Fibroblast of peridontal ligament (primary cell): ENCODE measurements around the gene PRKCZ.
A peak's percentile ranks its signal among the peaks of the same experiment; 100 is the strongest.
"Not testable (repeated sequence)": the region's sequence is repeated elsewhere in the genome, so short reads cannot be mapped to it uniquely, and the experiment has no call there.

Source experiments
- DNase-seq: peaks from one replicate; pipeline ENCODE4 v3.0.0-alpha.2; 2010; ENCODE audit errors: extremely low read depth

Gene PRKCZ

DNA sequence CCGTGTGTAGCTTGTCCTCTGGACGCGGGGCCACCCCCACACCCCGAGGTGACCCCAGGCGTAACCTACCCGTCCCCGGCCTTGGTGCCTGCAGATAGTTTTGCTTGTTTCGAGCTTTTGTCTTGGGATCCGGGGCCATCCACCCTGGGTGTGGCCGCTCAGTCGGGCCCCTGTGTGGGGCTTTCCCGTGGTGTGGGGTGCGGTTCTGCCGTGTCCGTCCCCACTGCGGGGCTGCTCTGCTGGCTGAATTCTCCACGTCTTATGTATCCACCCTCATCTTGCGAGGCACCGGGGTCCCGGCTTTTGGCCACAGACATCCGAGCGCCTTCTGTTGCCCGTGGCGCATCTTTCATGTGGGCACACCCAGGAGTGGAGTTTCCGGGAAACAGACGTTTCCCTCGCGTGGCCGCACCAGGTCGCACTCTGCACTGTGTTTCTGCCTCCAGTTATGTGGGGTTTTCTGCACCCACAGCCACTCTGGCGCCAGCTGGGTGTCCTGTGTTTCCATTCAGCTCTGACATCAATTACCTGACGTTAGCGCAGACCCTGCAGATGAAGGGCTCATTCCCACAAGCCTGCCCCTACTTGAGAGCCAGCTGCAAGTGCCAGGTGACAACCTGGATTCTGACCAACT lies 64.9 kb downstream of the PRKCZ start:
- no peak for DNase-seq

GRCh38 chr1:2115702-2116341 lies 65.6 kb downstream of the PRKCZ start:
- no peak for DNase-seq

- DNase-seq = no peak
Measured at GRCh38 chr1:2119886-2120285, 69.7 kb downstream of the PRKCZ start.

DNA sequence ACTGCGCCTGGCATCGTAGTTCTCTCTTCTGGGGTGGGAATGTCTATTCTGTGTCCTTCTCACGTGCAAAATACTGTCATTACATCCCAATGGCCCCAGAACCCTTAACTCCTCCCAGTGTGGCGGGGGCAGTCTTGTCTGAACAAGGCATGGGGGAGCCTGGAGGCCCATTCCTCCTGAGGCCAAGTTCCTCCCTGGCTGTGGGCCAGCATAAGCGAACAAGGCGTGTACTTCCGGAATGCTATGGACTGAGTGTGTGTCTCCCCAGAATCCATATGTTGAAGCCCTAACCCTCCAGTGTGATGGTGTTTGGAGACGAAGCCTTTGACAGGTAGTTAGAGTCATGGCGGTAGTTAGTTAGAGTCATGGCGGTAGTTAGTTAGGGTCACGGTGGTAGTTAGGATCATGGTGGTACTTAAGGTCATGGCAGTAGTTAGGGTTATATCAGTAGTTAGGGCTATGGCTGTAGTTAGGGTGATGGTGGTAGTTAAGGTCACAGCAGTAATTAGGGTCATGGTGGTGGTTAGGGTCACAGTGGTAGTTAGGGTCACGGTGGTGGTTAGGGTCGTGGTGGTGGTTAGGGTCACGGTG lies 71.0 kb downstream of the PRKCZ start:
- DNase-seq = no peak

GRCh38 chr1:2121794-2122193 lies 71.6 kb downstream of the PRKCZ start:
- DNase-seq = not testable (repeated sequence)

DNA sequence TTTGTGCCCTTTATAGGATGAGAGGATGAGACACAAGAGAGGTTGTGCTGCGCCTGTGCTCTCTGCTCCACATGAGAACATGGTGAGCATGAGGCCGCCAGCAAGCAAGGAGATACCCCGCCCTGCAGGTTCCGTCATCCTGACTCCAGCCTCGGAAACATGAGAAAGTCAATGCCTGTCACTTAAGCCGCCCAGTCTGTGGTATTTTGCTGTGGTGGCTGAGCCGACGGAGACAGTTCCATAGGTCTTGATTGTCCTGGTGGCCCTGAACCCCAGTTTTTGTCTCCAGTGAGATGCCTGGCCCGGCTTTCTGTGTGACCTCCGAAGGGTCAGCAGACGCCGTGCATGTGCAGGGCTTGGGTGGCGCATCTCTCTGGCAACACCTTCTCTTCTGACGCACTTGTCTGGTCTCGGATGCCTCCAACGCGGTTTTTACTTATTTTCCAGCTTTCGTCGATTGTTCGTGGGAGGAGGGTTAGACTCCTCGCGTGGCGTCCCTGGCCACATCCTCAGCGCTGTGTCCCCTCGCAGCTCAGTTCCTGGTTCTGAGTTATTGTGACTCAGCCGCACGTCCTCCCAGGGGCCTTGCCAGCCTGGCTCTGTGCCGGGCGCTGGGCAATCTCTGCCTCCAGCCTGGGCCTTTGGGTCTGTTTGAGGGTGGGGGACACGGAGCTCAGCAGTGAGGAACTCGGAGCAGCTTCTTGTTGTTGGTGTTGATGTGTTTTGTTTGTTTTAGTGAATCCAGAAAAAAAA lies 74.4 kb downstream of the PRKCZ start:
- DNase-seq = no peak

DNA sequence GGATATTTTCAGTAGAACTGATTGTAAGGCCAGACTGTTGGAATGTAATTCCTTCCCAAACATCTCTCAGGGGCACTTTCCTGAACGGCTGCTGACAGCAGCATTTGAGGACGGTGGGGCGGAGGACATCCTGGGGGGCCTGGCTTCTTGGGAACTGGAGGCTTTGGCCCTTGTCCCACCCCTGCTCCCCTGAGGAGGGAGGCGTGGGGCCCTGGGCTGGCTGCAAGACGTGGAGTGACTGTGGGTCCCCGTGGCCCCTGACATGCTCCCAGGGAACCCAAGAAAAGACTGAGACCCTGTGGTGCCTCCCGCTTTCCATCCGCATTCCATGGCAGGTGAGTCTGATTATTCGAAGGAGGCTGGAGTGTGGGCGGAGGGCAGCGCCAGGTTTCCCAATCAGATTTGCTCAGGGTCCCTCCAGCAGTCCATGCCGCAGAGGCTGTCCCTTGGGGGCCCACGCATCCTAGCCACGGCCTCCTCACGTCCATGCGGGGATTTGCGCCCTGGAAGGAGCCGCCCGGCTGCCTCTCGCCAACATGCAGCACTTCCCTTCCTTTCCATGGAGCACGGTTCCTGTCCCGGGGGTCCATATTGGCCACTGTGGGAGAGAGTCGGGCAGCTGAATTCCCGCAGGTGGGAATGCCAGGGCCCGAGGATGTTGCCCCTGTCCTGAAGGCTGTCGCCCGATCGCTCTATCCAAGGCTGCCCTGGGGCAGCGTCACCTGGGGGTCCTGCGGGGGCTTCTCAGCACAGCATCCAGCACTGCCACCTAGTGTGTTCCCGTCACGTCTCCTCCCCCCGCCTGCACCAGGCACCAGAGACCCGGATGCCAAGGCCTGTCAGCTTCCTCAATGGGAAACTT lies 75.4 kb downstream of the PRKCZ start:
- DNase-seq = no peak

DNA sequence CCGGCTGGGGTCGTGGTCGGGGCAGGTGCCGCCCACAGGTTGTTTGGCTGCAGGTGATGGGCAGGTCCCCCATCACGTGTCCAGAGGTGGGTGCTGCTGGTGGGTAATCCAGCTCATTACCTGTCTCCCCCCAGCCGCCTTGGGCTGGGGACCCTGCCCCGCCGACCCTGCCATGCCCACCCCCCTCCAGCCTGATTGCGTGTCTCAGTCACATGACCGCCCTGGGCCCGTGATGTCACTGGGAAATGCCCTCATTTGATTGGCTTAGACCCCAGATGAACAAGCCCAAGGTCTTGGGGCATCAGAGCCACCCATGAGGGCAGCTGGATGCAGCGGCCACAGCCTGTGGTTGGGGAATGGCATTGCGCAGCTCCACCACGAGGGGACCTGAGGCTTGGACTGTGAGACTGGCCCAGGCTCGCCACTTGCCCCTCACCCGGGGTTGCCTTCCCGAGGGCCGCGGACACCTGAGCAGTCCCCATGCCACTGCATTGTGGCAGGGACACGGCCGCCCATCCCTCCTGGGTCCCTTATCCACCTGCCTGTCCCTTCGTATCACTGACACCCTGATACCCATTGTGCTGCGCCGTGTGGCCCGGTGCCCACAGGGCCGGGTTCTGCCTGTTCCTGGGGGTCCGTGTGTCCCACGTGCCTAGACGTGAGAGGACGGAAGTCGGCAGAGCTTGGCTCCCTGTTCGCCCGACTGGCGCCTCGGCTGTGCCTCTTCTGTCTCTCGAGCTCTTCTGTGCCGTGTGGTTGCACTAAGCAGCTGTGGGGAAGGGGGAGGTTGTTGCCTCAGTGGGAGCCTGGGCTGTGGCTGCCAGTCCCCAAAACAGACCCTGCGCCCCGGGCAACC lies 76.3 kb downstream of the PRKCZ start:
- no peak for DNase-seq

GRCh38 chr1:2127187-2128145 lies 77.3 kb downstream of the PRKCZ start:
- DNase-seq = no peak

DNA sequence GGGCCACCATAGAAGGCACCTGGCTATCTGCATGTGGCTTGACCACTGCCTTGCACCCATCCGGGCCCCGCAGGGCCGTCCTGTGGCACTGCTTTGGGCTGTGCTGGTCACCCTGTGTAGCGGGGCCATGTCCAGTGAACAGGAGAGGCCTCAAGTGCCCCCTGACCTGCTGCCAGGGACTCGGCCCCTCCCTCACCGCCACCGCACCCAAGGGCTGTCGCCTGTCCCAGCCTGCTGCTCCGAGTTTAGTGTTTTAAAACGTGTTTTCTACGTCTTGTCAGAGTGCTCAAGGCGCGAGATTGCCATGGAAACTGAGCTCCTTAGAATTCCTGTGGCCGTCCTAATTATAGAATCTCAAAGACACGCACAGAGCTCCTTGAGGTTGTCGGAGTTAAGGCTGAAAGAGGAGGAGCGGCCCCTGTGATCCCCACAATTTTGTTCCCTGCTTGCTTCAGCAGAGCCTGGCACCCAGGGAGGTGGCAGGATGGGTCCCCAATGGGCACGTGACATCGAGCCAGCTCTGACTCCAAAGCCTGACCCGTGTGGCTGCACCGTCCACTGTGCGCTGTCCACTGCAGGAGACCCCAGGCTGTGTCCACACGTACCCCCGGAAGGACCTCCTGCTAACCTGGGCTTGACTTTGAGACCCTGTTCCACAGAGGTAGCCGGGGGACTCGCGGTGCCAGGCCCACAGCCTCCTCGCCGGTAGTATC lies 78.1 kb downstream of the PRKCZ start:
- DNase-seq = no peak

GRCh38 chr1:2129256-2129943 lies 79.2 kb downstream of the PRKCZ start:
- no peak for DNase-seq

DNA sequence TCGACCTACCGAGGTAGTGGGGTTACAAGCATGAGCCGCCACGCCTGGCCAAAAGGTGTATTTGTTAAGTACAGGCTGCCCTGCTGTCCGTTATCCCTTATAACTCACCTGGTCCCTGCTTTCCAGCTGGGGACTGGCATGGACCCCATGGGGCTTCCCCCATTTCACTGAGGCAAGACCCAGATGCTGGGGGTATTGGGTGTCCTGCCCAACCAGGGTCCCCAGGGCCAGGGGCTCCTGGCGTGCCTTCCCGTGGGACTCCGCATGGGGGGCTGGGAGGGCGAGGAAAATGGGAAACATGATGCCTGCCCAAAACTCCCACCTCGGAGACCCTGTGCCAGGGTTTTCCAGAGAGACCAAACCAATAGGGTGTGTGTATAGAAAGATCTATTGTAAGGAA lies 79.9 kb downstream of the PRKCZ start:
- DNase-seq = no peak

GRCh38 chr1:2130871-2131289 lies 80.7 kb downstream of the PRKCZ start:
- DNase-seq = no peak

GRCh38 chr1:2132222-2133038 lies 82.2 kb downstream of the PRKCZ start:
- peak; percentile 54 for DNase-seq

GRCh38 chr1:2133039-2133878 lies 83.0 kb downstream of the PRKCZ start:
- peak; percentile 97 for DNase-seq

- DNase-seq = no peak
Measured at GRCh38 chr1:2133879-2134215, 83.6 kb downstream of the PRKCZ start.

DNA sequence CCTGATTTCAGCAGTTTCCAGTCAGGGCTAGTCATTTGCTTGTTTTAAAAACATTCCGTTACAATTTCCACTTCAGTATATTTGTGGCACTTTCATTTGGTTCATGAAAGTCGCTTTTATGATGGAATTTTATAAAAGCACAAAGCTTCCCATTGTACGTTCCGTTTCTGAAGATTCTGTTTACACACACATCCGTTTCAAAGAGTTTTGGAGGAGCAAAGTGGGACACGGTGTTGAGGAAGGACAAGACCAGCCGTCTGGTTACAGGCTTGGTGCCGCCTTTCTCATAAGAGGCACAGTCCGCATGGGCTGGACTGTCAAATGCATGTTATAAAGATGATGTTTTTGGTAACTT lies 84.0 kb downstream of the PRKCZ start:
- no peak for DNase-seq
